Measurements from ENCODE around the gene LRP1B. TPM values are rescaled to one million over a fixed set of nuclear protein-coding genes. Genes with fewer than 3 reads are reported as not detected.

The LRP1B gene
- total and polyA plus RNA-seq, 2 of the 8 experiments (the other 6 are each of a cell fraction or from before 2014, with no cell fraction given): 0.03 TPM; not detected in 1

GRCh38 chr2:140929849-140930248, 1201.0 kb downstream of the LRP1B start:
- Histone ChIP-seq H2BK12ac (ENCODE audit: low read depth, low read length) (no peak overlapping the region), H3K56ac (replicated peaks; ENCODE audit: insufficient read length, low read depth, low read length) (no peak overlapping the region), H3K9me3 (ENCODE audit: insufficient read depth in 2 of 2, low read depth in 1 of 2, low read length in 1 of 2) (no peaks in the 10 kb centered on the region), H3K27ac (ENCODE audit: low read depth, low read length) (no peak overlapping the region), H3K27me3 (replicated peaks in 1 of 4; ENCODE audit: control insufficient read depth in 3 of 4, extremely low read depth in 1 of 4, insufficient read depth in 3 of 4, low read length in 3 of 4) (no peaks in the 10 kb centered on the region), H2AFZ (ENCODE audit: low read length) (no peak overlapping the region), H3K23ac (ENCODE audit: insufficient read length) (no peak overlapping the region), H3K4ac (replicated peaks; ENCODE audit: insufficient read length, low read depth, low read length) (no peak overlapping the region), H3K79me1 (ENCODE audit: low read depth, low read length) (no peaks in the 10 kb centered on the region), H4K8ac (ENCODE audit: extremely low read depth, insufficient read depth, low read length) (no peak overlapping the region), H4K91ac (replicated peaks; ENCODE audit: insufficient read length, low read length) (no peak overlapping the region), H2BK5ac (ENCODE audit: low read depth, low read length) (no peak overlapping the region), H3K14ac (ENCODE audit: insufficient read length) (no peak overlapping the region), H2BK15ac (ENCODE audit: low read length) (no peak overlapping the region), H2BK20ac (ENCODE audit: low read length) (no peak overlapping the region), H3K4me2 (ENCODE audit: insufficient read depth in 1 of 2, low read depth in 2 of 2, low read length in 2 of 2) (no peak overlapping the region), H3K36me3 (ENCODE audit: control insufficient read depth in 2 of 4, insufficient read depth in 4 of 4, low read length in 3 of 4) (no peaks in the 10 kb centered on the region), H3K23me2 (ENCODE audit: low read depth, low read length) (peaks cover 1% of the 10 kb centered on the region; the same call in 1 of the 2 replicates), H3K4me1 (replicated peaks in 1 of 4; ENCODE audit: control insufficient read depth in 3 of 4, insufficient read depth in 4 of 4, low read length in 3 of 4) (peaks cover 0 to 3% (median 0%) of the 10 kb centered on the region in 4 experiments; a peak in 1 of 7 replicates), H4K5ac (ENCODE audit: insufficient read length, low read depth, low read length) (no peak overlapping the region), H3K79me2 (ENCODE audit: control insufficient read depth in 1 of 2, insufficient read depth in 2 of 2, low read length in 2 of 2) (no peaks in the 10 kb centered on the region), H3K18ac (ENCODE audit: extremely low read depth, low read length) (no peak overlapping the region), H3K4me3 (ENCODE audit: extremely low read depth in 1 of 4, insufficient read depth in 2 of 4, low read depth in 3 of 4, low read length in 4 of 4) (no peak overlapping the region), H2BK120ac (replicated peaks; ENCODE audit: low read depth, low read length) (no peak overlapping the region), H4K20me1 (replicated peaks in 1 of 2; ENCODE audit: control insufficient read depth in 1 of 2, insufficient read depth in 2 of 2, low read length in 2 of 2) (no peaks in the 10 kb centered on the region), H3K9ac (replicated peaks in 1 of 4; ENCODE audit: extremely low read depth in 1 of 4, low read depth in 3 of 4, low read length in 3 of 4) (no peak overlapping the region), H2AK5ac (ENCODE audit: low read depth, low read length) (no peak overlapping the region)
- WGBS, 2 experiments (ENCODE audit: extremely low coverage in 1 of 2, insufficient coverage in 1 of 2, insufficient read length in 1 of 2, insufficient replicate concordance in 2 of 2, low coverage in 1 of 2, low lambda C conversion rate in 2 of 2, missing lambda C conversion rate in 1 of 2): 92% methylated on average over 5 of the region's 5 CpGs; no CpG with 5 or more reads in 1 of the 2 experiments
- DNase-seq (ENCODE audit: low read depth in 1 of 2, low spot score in 2 of 2) (no peak), FAIRE-seq (no peak)
- ChIA-PET POLR2A (ENCODE audit: partially characterized antibody) (interaction anchor here (0.7 kb wide), 1 partner anchor 323 kb away, joined by 4 read pairs; no protein-coding TSS in a partner anchor), CTCF (ENCODE audit: partially characterized antibody) (interaction anchor here (0.6 kb wide), 1 partner anchor 1184 kb away, joined by 3 read pairs; no protein-coding TSS in a partner anchor)
- no peak for TF ChIP-seq EGR1 (IDR thresholded peaks at IDR 0.05; ENCODE audit: borderline replicate concordance, low read depth, low read length)

All from H1 (cell line).